A673 (cell line): Measurements from ENCODE around the gene EFCAB3. TPM values are rescaled to one million over a fixed set of nuclear protein-coding genes. Genes with fewer than 3 reads are reported as not detected.

Experiments
- BruUV-seq: library from RNA; stranded (reverse); fragments of 400-500 nt; replicated peaks from 2 replicates; lab custom pipeline; 2021; lab: Mats Ljungman, UMichigan
- CTCF ChIA-PET: fragments of 300-600 bp; sonication (Branson Sonifier 250); formaldehyde crosslinking; loops from one replicate; lab custom pipeline; 2022; ENCODE audit warnings: antibody characterized with exemption; lab: Charles Lee
- POLR2A ChIA-PET: fragments of 300-600 bp; sonication (Branson Sonifier 250); formaldehyde crosslinking; loops from one replicate; lab custom pipeline; 2022; ENCODE audit warnings: antibody characterized with exemption; ENCODE audit not compliant: low non-redundant PET; lab: Charles Lee
- DNase-seq: peaks from one replicate; pipeline ENCODE4 v3.0.0-alpha.2; 2015; ENCODE audit warnings: low spot score
- H3K27ac ChIP-seq: fragments of 200-600 bp; sonication (generic); 2 replicates; pipeline ENCODE4 v1.5.1; 2016; ENCODE audit warnings: mixed run types, low read depth, mild to moderate bottlenecking, mixed read lengths, antibody characterized with exemption, low read length; ENCODE audit not compliant: poor library complexity, severe bottlenecking
- H3K27me3 ChIP-seq: fragments of 200-600 bp; sonication (generic); replicated peaks from 2 replicates; pipeline ENCODE4 v1.6.1; 2017; ENCODE audit warnings: mixed run types, low read depth, mild to moderate bottlenecking, mixed read lengths, antibody characterized with exemption, low read length; ENCODE audit not compliant: insufficient read depth, poor library complexity
- H3K36me3 ChIP-seq: fragments of 200-600 bp; sonication (generic); 2 replicates; pipeline ENCODE4 v1.6.1; 2016; ENCODE audit warnings: mixed run types, mild to moderate bottlenecking, mixed read lengths, antibody characterized with exemption, low read length; ENCODE audit not compliant: insufficient read depth, poor library complexity, severe bottlenecking
- H3K4me1 ChIP-seq: fragments of 200-600 bp; sonication (generic); 2 replicates; pipeline ENCODE4 v1.6.1; 2017; ENCODE audit warnings: mixed run types, mild to moderate bottlenecking, mixed read lengths, antibody characterized with exemption, low read length; ENCODE audit not compliant: insufficient read depth, poor library complexity, severe bottlenecking
- H3K4me3 ChIP-seq: fragments of 200-600 bp; sonication (generic); 2 replicates; pipeline ENCODE4 v1.5.1; 2016; ENCODE audit warnings: low read depth, mixed run types, mild to moderate bottlenecking, mixed read lengths, low read length; ENCODE audit not compliant: poor library complexity, severe bottlenecking
- H3K9me3 ChIP-seq: fragments of 200-600 bp; sonication (generic); 2 replicates; pipeline ENCODE4 v1.6.1; 2016; ENCODE audit warnings: mixed run types, low read depth, mild to moderate bottlenecking, mixed read lengths, antibody characterized with exemption, low read length; ENCODE audit not compliant: poor library complexity, severe bottlenecking
- EZH2 ChIP-seq: fragments of 200-600 bp; sonication (generic); IDR thresholded peaks from 2 replicates; pipeline ENCODE4 v1.6.1; 2017; ENCODE audit warnings: borderline replicate concordance, low read depth, mild to moderate bottlenecking, mixed read lengths, antibody characterized with exemption, low read length; ENCODE audit not compliant: poor library complexity, severe bottlenecking
- intact Hi-C: fragments of 100-400 bp; cut with micrococcal nuclease; formaldehyde crosslinking; loops from one replicate; pipeline ENCODE4 v1.10.0; 2022; ENCODE audit not compliant: unreplicated experiment
- total RNA-seq: library from RNA; stranded (reverse); gene quantifications from 2 replicates; pipeline ENCODE4 v1.2.3, GENCODE V29; 2021
- TF ChIP-seq, protein P1 (sequence below): fragments of 300-800, 200-600 bp; sonication (generic); conservative IDR thresholded peaks from 2 replicates; pipeline ENCODE4 v1.5.1; 2017; ENCODE audit warnings: low read depth, mild to moderate bottlenecking, antibody characterized with exemption, low read length, moderate library complexity, mixed read lengths

The EFCAB3 gene
- total RNA-seq, 1 experiment from 2014 or later, result not detected

DNA sequence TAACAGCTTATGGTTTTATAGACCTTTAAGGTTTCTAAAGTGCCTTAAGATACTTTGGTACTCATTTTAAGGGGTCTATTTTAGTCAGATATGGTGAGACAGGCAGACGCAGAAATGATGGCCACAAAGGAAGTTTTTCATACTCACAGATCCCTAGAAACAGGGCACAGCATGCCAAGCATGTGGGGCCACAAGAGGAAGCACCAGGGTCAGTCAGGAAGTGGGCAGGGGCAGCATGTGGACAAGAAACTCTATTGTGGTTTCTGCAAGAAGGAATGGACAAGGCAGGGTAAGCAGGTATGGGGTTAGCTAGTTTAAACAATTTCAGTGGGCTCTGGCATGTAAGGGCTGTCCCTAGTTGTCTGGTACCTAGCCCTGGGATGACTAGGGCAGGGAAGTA, 8.5 kb downstream of the EFCAB3 start:
- no TSS peak for BruUV-seq
- H3K27ac ChIP-seq, result no peak overlapping the region
- ChIA-PET CTCF (no interaction called here), POLR2A (no interaction called here)
- no peaks in the 10 kb centered on the region for H3K4me1 ChIP-seq
- no peaks in the 10 kb centered on the region for H3K9me3 ChIP-seq
- no peak for DNase-seq
- intact Hi-C loops, result no loop called here
- peaks cover 3% of the 10 kb centered on the region for H3K27me3 ChIP-seq
- no peaks in the 10 kb centered on the region for H3K36me3 ChIP-seq
- TF ChIP-seq EZH2, result no peak
- TF ChIP-seq, protein P1, sequence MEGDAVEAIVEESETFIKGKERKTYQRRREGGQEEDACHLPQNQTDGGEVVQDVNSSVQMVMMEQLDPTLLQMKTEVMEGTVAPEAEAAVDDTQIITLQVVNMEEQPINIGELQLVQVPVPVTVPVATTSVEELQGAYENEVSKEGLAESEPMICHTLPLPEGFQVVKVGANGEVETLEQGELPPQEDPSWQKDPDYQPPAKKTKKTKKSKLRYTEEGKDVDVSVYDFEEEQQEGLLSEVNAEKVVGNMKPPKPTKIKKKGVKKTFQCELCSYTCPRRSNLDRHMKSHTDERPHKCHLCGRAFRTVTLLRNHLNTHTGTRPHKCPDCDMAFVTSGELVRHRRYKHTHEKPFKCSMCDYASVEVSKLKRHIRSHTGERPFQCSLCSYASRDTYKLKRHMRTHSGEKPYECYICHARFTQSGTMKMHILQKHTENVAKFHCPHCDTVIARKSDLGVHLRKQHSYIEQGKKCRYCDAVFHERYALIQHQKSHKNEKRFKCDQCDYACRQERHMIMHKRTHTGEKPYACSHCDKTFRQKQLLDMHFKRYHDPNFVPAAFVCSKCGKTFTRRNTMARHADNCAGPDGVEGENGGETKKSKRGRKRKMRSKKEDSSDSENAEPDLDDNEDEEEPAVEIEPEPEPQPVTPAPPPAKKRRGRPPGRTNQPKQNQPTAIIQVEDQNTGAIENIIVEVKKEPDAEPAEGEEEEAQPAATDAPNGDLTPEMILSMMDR, result no peak
- no peak overlapping the region for H3K4me3 ChIP-seq

DNA sequence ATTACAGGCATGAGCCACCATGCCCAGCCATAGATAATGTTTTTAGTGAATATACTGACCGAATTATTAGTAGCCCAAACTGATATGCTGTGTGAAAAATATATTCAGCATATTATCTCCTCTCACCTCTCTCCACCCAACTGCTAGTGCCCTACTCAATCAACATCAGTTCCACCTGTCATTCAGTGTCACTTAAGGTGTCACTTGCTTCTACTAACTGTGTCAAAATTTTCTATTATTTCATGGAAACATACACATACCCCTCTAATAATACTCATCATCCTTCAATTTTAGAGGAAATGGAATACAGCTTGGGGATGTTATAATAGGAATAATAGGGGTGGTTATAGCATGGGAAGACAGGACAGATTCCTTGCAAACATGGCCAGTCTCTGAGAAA, 12.6 kb downstream of the EFCAB3 start:
- TF ChIP-seq, protein P1, result no peak
- TF ChIP-seq EZH2, result no peak
- BruUV-seq, result no TSS peak
- no peaks in the 10 kb centered on the region for H3K4me1 ChIP-seq
- no peak overlapping the region for H3K4me3 ChIP-seq
- intact Hi-C loops, result no loop called here
- H3K27me3 ChIP-seq, result peaks cover 6% of the 10 kb centered on the region
- H3K27ac ChIP-seq, result no peak overlapping the region
- ChIA-PET CTCF (no interaction called here), POLR2A (interaction anchor here (0.7 kb wide), 1 partner anchor 783 kb away, joined by 4 read pairs; no protein-coding TSS in a partner anchor)
- no peaks in the 10 kb centered on the region for H3K9me3 ChIP-seq
- H3K36me3 ChIP-seq, result no peaks in the 10 kb centered on the region
- DNase-seq, result no peak

DNA sequence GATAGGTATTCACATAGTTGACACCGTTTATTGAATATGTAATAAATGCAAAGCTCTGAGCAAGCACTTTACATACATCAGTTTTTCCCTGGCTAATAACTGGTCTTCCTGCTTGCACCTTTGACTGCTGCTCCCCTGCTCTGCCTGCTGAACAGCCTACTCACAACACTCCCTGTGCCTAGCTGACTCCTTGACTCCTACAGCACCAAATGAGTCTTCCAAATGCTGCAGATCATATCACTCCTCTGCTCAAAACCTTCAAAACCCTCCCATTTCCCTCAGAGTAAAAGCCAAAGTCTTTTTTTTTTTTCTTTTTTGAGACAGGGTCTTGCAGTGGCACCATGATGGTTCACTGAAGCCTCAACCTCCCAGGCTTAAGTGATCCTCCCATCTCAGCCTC, 18.5 kb downstream of the EFCAB3 start:
- Histone ChIP-seq H3K27ac (no peak overlapping the region), H3K4me3 (no peak overlapping the region), H3K36me3 (no peaks in the 10 kb centered on the region), H3K27me3 (peaks cover 6% of the 10 kb centered on the region), H3K4me1 (no peaks in the 10 kb centered on the region), H3K9me3 (no peaks in the 10 kb centered on the region)
- no peak for DNase-seq
- ChIA-PET POLR2A (no interaction called here), CTCF (no interaction called here)
- TF ChIP-seq, protein P1, result no peak
- no peak for TF ChIP-seq EZH2
- intact Hi-C loops, result no loop called here
- no TSS peak for BruUV-seq
